GM18870 (cell line): Measurements from ENCODE around the gene SH3RF1.
A peak's percentile ranks its signal among the peaks of the same experiment; 100 is the strongest.

Experiments
- ATAC-seq: cut with Tn5 transposase; IDR thresholded peaks from one replicate; pipeline ENCODE4 v1.9.1; 2021; ENCODE audit warnings: moderate library complexity; ENCODE audit not compliant: unreplicated experiment

SH3RF1 gene

DNA sequence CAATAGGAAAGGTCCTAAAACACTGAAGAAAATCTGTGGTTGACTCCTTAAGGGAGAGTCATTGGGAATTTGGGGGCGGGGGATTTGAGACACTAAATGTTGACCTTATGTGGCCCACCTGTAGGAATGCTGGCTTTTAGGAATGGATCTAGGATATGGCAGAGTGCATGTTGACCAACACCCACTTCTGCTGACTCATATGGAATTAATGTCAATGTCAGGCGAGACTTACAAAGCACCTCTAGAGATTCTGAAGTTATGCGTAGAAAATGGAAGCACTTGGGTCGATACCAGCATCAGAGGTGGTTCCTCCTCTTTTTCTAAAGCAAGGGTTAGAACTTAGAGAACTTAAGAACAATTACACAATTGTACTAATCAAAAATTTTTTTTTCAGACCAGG is 160.1 kb downstream of the SH3RF1 start:
- ATAC-seq, result no peak

DNA sequence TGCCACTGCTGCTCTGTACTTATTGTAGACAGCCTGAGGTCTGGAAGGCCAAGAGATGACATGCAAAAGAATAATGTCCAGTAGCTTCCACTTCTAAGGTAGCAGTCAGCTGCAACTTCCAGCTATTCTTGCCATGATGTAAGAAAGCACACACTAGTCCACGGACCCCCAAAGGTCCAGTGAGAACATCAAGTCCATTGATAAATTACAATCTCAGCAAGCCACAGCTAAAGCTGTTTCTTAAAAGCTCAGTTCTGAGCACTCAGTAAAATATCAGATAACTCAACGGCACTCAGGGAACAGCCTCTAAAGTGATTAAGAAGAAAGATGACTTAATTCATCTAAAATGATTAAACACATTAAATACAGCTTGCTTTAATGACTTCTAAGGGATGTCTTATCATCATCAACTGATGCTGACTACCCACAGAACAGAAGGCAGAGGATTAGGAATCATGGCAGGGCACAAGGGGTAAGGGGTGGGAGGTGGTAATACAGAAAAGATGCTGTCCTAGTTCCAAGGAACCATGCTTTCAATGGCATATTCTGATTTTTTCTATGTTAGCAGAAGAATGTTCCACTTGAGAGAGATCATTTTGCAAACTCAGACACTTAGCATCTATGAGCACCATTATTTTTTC is 161.6 kb downstream of the SH3RF1 start:
- ATAC-seq, result no peak

DNA sequence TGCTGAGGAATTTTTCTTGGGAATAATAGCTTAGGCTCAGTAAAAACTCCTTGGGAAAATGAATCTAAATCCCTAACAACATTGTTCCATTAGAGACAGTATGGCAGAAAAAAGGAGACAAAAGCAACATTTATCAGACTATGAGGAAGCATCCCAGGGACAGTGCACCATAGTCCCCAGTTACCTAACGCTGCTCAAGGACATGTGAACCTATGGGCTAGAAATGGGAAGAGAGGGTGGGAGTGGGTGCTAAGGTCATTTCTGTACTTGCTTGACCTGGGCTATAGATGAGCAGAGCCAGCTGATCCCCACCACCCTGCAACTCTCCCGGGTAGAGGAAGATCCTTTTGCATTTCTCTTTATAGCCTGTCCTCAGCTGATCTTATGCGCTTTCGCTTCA is 162.5 kb downstream of the SH3RF1 start:
- ATAC-seq, result no peak

DNA sequence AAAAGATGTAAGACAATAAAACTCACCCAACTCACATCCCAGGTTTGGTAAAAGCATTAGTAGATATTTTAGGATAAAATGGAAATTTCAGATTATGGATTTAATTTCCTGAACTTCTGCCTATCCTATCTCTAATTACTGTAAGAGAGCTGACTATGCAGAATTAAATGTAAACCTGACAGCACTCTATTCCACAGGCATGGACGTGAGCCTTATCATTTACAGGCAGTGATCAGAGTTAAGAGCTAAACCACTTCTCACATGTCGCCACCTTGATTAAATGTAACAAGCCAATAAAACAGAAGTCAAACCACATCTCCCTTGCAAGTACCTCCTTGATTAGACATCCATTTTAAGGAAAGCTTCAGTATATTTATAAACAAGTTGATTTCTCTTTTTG is 163.2 kb downstream of the SH3RF1 start:
- ATAC-seq, result no peak

DNA sequence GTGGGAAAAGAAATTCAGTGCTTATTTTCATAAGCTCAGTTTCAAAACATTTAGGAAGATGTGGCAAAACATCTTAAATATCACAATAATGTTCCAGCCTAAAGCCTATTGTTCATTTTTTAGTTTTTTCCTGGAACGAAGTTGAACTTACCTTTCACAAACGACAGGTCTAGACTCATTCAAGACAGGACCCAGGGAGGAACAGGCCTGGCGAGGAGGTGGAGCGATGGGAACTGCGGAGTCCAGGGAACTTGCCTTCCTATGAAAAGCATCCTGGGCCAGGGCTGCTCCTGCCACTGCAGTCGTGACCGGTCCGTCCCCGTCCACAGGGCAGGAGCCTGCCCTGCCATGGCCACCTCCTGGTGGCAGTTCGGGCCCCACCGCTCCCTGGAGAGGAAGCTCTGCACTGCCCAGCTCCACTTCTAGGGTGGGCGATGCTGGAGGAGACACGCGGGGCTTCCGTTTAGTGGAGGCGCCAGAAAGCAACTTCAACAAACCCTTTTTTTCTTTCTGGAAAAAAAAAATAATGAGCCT is 164.0 kb downstream of the SH3RF1 start:
- no peak for ATAC-seq

DNA sequence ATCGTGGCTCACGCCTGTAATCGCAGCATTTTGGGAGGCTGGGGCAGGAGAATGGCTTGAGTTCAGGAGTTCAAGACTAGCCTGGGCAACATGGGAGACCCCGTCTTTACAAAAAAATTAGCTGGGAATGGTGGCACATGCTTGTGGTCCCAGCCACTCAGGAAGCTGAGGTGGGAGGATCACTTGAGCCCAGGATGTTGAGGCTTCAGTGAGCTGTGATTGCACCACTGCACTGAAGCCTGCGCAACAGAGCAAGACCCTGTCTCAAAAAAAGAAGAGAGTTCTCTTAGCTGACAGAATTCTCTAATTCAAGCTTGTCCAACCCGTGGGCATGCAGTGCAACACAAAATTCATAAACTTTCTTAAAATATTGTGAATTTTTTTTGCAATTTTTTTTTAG is 165.1 kb downstream of the SH3RF1 start:
- ATAC-seq, result no peak

DNA sequence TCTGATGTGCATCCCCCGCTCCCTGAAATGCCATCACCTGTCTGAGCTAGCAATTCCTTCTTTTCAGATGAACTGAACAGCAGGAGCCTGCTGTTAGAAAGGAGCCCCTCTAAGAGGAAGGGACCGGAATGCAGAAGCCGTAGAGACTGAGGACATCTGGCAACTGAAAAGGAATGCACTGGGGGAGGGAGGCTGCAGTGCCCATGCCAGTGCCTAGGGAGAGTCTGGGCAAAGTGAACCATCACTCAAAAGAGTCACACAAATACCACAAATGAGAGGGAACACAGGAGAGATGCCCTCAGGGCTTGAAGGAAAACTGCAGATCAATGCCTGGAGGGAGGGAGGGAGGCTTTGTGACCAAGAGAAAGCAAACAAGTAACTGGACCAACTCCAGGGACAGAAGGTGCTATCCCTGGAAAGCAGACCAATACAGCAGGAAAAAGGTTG is 166.8 kb downstream of the SH3RF1 start:
- ATAC-seq, result no peak

DNA sequence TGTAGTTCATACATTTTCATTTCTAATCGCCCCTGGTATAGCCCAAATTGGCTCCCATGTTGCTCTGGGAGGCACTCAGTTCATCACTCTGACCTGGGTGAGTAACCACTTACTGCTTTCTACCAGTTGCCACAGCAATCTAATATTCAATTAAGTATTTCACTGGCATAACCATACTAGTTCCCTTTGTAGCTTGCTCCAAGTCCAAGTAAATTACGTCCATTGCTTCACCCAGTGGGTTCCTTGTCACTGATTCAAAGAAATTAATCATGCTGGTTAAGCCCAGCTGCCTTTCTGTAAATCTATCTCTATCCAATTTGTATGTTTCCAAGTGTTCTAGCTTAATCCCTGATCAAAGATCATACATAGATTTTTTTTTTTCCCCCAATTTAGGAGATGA is 168.7 kb downstream of the SH3RF1 start:
- ATAC-seq, result no peak

DNA sequence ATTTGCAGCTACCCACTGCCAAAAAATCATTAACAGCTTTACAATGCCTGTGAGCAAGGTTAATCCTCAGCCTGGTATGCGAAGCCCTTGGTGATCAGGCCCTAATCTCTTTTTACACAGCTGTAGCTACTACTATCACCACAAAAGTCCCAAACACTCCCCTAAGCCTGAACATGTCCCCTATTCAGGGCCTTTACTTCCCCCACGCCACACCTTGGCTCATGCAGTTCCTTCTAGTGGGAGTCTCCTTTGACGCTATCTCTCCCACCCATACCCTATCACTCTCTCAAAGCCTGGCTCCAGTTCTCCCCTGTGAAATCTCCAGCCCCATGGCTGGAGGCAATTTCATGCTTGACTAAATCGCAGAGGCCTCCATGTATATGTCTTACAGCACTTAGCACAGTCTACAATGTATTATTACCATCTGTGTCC is 170.1 kb downstream of the SH3RF1 start:
- no peak for ATAC-seq

DNA sequence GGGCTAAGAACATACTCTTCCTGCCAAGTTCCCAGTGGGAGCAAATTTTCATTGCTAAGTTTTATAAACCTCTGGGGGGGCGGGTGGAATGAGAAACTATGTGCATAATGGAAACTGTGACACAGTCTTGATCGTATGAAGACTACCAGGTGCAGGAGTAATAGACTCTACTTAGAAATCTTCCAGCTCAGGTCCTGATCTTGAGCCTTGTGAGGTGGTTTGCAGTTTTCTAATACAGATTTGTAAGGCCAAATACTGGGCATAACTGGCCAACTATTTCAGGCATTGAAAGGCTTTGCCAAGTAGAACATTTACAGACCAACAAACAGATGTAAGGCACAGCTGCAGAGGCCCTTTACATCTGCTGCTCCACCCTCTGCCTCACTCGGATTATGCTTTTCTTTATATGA is 171.0 kb downstream of the SH3RF1 start:
- ATAC-seq, result peak; percentile 57

DNA sequence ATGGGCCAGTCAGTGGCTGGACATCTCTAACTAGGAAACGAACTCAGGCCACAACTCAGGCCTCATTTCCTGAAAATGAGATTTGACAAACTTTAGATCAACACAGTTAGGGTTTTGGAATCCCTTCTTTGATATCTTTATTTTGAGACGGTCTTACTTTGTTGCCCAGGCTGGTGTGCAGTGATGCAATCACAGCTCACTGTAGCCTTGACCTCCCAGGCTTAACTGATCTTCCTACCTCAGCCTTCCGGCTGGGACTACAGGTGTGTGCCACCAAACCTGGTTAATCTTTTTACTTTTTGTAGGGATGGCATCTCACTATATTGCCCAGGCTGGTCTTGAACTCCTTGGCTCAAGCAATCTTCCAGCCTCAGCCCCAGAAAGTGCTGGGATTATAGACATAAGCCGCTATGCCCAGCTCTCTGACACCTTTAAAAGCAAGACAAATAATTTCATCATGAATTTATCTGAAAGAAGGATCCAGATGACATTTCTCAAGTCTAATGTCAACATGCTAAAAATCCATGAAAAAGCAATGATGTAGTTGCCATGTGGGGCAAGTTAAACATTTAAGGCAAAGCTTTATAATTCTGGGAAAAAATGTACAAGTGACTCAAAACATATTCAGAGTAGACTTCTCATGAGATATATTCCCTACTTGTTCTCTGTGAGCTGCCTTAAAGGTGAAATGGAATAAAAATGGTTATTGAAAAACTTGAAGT is 171.6 kb downstream of the SH3RF1 start:
- no peak for ATAC-seq

DNA sequence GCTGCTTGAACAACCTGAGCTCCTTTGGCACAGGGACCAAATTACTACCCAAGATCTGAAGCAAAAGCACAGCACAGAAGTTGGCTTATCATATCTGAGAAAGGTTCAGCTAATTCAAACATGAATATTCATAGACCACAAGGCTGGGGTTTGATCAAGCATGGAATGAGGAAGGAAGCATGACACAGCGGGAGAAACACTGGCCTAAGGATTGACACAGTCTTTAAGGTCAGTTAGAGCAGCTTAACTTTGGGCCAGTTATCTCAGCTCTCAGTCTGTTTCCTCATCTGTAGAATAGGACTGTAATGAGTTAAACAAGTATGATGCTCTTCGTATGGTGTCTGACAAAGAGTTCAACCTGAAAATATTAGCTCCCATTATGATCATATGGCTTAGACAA is 172.2 kb downstream of the SH3RF1 start:
- ATAC-seq, result peak; percentile 33

DNA sequence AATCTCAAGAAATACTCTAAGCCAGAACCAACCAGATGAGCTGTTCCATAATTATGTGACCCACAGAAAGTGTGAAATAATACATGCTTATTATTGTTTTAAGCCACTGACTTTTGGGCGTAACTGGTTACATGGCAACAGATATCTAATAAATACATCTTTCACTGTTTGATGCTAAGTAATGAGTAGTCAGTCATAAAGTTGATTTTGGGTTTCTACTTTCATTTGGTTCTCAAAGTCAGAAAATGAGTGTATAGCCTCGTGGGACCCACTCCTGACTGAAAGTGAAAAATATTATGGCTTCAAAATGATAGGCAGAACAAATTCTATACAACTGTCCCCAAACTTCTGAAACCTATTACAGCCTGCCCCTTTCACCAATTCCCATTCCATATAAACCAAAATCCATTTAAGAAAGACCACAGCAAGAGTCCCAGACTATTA is 172.7 kb downstream of the SH3RF1 start:
- ATAC-seq, result peak; percentile 59

DNA sequence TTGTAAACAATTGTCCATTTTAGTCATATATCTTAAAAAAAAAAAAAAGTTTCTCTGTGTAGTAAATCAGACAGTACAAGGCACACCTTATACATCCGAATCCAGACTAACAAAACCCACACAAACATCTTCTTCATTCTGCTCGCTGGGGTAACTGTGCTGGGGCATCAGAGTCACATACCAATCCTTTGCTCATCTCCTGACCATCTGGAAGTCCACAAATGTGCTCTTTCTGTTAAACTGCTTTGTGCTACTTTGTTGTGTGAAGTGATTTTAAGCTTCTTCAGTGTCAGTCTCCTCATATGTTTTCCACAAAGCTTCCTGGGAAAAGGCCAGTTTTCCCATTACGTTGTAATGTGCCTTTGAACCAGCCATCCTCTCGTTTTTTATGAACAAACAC is 174.5 kb downstream of the SH3RF1 start:
- ATAC-seq, result no peak

DNA sequence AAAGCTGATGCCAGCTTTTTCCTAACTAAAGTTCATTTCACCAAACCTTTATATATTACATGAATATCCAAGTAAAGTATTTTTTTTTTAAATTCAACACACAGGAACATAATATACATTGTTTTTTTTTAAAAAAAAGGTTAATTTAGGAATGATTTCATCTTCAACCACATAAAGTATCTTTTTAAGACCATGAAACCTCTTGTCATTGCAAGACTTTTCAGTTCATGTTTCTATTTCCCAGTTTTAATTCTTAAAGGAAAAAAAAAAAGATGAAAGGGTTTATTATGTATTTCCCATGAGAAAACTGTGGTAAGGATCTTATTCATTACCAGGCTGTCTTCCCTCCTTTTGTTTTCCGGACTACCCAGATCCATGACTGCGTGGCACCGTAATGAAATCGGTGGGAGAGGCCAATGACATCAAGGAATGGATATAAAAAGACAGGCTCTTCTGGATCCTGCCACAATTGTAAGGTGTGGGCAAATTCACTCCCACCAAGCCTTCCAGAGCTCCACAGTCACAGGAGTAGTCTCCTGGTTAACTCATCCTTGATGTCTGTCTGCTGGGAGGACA is 176.0 kb downstream of the SH3RF1 start:
- ATAC-seq, result no peak

DNA sequence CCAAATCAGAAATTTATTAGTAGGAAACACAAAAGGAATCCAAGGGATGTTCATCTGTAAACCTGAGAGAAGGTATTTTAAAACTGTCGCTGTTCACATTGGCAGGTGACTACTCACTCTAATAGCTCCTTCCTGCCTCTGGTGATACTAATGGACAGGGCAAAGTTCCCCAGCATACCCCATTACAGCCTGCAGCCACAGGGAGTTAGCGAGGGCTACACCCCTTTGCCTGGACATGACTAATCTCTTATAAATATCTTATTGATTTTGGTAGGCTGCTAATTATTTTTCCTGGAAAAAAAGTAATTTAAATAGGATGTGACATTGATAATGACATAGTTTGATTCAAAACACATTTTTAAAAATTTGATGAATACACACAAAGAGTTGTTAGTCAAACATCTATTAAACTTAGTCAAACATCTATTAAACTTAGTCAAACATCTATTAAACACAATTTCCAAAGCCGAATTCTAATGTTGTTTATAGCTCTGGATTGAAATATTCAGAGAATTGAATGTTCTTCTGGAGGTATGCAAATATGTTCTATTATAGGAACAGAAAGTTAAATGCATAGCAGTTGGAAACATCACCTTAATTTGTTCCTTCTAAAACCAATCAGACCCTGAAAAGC is 177.8 kb downstream of the SH3RF1 start:
- ATAC-seq, result no peak

DNA sequence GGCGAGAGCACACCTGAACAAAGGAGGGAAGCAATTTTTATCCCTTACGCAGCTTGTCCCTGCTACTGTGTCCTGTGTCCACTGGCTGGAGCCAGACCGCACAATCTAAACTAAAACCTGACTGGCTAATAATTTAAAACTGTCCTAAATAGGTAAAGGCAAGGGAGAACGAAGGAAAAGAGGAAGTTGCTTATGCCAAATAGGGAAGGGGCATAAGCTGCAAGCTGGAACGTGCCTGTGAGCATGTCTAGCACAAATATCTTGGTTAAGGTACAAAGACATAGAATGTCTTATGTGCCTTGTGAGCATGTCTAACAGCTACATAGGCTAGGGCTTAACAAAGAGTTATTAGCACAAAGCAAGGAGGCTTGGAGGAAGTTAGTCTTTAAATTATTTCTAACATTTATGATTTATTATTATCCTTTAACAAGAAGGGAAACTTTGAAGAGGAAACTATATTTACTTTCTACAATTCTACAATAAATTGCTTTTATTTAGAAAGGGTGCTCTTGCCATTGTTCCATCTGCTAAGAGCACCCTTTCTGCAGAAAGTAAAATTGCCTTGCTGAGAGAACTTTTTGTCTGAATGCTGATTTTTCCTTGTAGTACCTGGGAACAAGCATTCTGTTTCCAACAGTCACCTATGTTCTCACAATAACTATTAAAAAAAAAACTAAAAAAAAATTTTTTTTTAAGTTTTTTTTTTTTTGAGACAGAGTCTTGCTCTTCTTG is 180.1 kb downstream of the SH3RF1 start:
- ATAC-seq, result no peak

DNA sequence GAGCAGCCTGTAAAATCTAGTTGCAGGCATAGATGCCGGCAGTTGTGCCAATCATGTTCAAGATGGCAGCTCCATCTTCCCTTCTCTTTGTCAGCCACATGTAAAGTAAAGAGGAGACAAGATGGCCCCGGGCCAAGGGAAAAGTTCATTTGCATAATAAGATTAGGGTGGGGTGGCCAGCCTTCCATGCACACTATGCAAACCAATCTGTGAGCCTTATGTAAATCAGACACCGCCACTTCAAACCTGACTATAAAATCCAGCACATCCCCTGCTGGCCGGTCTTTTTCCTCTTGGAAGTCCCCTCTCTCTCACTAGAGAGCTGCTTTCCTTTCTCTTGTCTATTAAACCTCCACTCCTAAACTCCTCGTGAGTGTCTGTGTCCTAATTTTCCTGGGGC is 181.8 kb downstream of the SH3RF1 start:
- ATAC-seq, result no peak

DNA sequence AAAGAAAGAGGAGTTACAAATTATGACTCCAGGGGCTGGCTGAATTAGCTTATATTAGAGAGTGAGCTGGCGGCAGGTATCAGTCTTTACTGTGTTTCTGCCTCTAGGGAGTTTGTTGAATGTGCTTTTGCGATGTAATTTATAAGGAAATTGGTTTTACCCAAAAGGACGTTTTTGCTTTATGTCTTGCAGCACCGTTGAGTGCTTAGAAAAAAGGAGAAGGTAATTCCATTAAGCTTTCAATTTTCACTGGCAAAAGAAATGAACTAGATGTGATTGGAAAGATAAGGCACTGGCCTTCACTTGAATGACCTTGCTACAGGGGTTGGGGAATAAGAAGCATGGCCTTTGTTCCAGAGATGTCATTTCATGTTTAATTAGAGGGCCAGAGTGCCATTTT is 185.8 kb downstream of the SH3RF1 start:
- no peak for ATAC-seq

DNA sequence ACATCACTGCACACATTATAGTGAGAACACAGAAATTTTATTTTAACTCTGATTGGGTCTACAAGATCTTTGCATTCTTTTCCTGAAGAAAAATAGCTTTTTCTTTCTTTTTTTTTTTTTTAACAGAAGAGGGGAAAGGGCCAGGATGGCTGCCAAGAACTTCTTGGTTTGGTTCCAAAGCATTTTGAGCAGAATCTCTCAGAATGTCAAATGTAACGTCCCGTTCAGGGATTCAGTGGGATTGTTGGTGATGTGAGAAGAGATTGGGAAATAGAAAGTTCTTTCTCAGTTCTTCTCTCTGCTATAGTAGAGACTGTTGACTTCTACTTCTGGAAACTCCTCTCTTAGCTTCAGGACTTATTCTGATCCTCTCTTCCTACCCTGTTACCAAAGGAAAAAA is 189.8 kb downstream of the SH3RF1 start:
- ATAC-seq, result no peak
